Naive B cell (primary cell): ENCODE data around the gene HSD17B11. TPM values are rescaled to one million over a fixed set of nuclear protein-coding genes. Genes with fewer than 3 reads are reported as not detected.
"Not testable (repeated sequence)": the region's sequence is repeated elsewhere in the genome, so short reads cannot be mapped to it uniquely, and the experiment has no call there.

Source experiments
- ATAC-seq, 2 donors: fragments of 150-1000 bp; cut with Tn5 transposase; 2 replicates each; pipeline ENCODE4 v1.10.0; 2021; ENCODE audit warnings: low read depth in 2 of 2, mild to moderate bottlenecking in 2 of 2, moderate library complexity in 2 of 2
- DNase-seq: peaks from one replicate; pipeline ENCODE4 v3.0.0; 2022
- H3K27ac Mint-ChIP-seq, 6 donors: one replicate each; pipeline ENCODE4 v1.8.0; 2020 to 2022; ENCODE audit warnings: mild to moderate bottlenecking in 6 of 6, mixed read lengths in 6 of 6, moderate library complexity in 5 of 6, inconsistent platforms in 2 of 6
- H3K27me3 Mint-ChIP-seq, 3 donors: one replicate each; pipeline ENCODE4 v1.8.0; 2021 to 2022; ENCODE audit warnings: mixed read lengths in 3 of 3, mild to moderate bottlenecking in 1 of 3
- H3K36me3 Mint-ChIP-seq, 2 donors: one replicate each; pipeline ENCODE4 v1.8.0; 2020 to 2022; ENCODE audit warnings: mixed read lengths in 2 of 2, inconsistent platforms in 1 of 2, mild to moderate bottlenecking in 1 of 2
- H3K4me1 Mint-ChIP-seq, 3 donors: one replicate each; pipeline ENCODE4 v1.8.0; 2020 to 2022; ENCODE audit warnings: mixed read lengths in 3 of 3, inconsistent platforms in 1 of 3, mild to moderate bottlenecking in 1 of 3, moderate library complexity in 1 of 3
- H3K4me3 Mint-ChIP-seq, 8 donors: one replicate each; pipeline ENCODE4 v1.8.0; 2020 to 2022; ENCODE audit warnings: mild to moderate bottlenecking in 8 of 8, mixed read lengths in 8 of 8, moderate library complexity in 8 of 8, inconsistent platforms in 2 of 8
- H3K9me3 Mint-ChIP-seq, 7 donors: one replicate each; pipeline ENCODE4 v1.8.0; 2020 to 2022; ENCODE audit warnings: mixed read lengths in 7 of 7, mild to moderate bottlenecking in 5 of 7, inconsistent platforms in 2 of 7, moderate library complexity in 1 of 7
- polyA plus RNA-seq, 6 donors: library from polyadenylated mRNA; unstranded; fragments of 300-500 nt; fragmentation: Illumina TruSeq; gene quantifications; one replicate each; pipeline ENCODE4 v1.2.3, GENCODE V29; 2021; ENCODE audit warnings: low read depth in 6 of 6

The HSD17B11 gene
- polyA plus RNA-seq, 6 donors from 2014 or later: 67.9 to 116 (median 107) TPM

- Mint-ChIP-seq H3K27me3 (no peaks in the 10 kb centered on the region), H3K36me3 (peaks cover 39 to 61% of the 10 kb centered on the region in 2 donors), H3K27ac (peak overlapping the region in 1 of 6 donors; percentile 5), H3K9me3 (peaks cover 2 to 23% (median 4%) of the 10 kb centered on the region in 7 donors), H3K4me3 (no peak overlapping the region), H3K4me1 (peaks cover 0 to 3% (median 0%) of the 10 kb centered on the region in 3 donors)
- no peak for DNase-seq
- no peak for ATAC-seq
Measured at GRCh38 chr4:87339440-87339839, 51.5 kb downstream of the HSD17B11 start.

GRCh38 chr4:87337361-87337760, 53.6 kb downstream of the HSD17B11 start:
- DNase-seq (no peak), ATAC-seq (no peak)
- Mint-ChIP-seq H3K27ac (peak overlapping the region in 1 of 6 donors; percentile 63), H3K36me3 (peaks cover 52 to 61% of the 10 kb centered on the region in 2 donors), H3K4me1 (peaks cover 0 to 3% (median 0%) of the 10 kb centered on the region in 3 donors), H3K4me3 (peak overlapping the region in 1 of 8 donors; percentile 5), H3K9me3 (peaks cover 12 to 37% (median 23%) of the 10 kb centered on the region in 7 donors), H3K27me3 (no peaks in the 10 kb centered on the region)

GRCh38 chr4:87333267-87333666, 57.7 kb downstream of the HSD17B11 start:
- no peak for DNase-seq
- H3K4me1 Mint-ChIP-seq: no peaks in the 10 kb centered on the region
- H3K9me3 Mint-ChIP-seq: peaks cover 22 to 76% (median 56%) of the 10 kb centered on the region in 7 donors
- no peak overlapping the region for H3K4me3 Mint-ChIP-seq
- peak overlapping the region in 1 of 6 donors; percentile 3 for H3K27ac Mint-ChIP-seq
- H3K36me3 Mint-ChIP-seq: peaks cover 46 to 51% of the 10 kb centered on the region in 2 donors
- ATAC-seq: no peak
- no peaks in the 10 kb centered on the region for H3K27me3 Mint-ChIP-seq

GRCh38 chr4:87330761-87331160, 60.2 kb downstream of the HSD17B11 start:
- DNase-seq (no peak), ATAC-seq (no peak)
- H3K4me1 Mint-ChIP-seq: no peaks in the 10 kb centered on the region
- no peaks in the 10 kb centered on the region for H3K27me3 Mint-ChIP-seq
- H3K36me3 Mint-ChIP-seq: peaks cover 34 to 36% of the 10 kb centered on the region in 2 donors
- H3K4me3 Mint-ChIP-seq: no peak overlapping the region
- peak overlapping the region in 2 of 6 donors; percentile 50 to 58 for H3K27ac Mint-ChIP-seq
- H3K9me3 Mint-ChIP-seq: peaks cover 22 to 73% (median 56%) of the 10 kb centered on the region in 7 donors

- DNase-seq (no peak), ATAC-seq (no peak)
- H3K36me3 Mint-ChIP-seq: peaks cover 6 to 8% of the 10 kb centered on the region in 2 donors
- H3K27ac Mint-ChIP-seq: no peak overlapping the region
- H3K4me1 Mint-ChIP-seq: no peaks in the 10 kb centered on the region
- H3K9me3 Mint-ChIP-seq: peaks cover 8 to 40% (median 30%) of the 10 kb centered on the region in 7 donors
- H3K27me3 Mint-ChIP-seq: no peaks in the 10 kb centered on the region
- H3K4me3 Mint-ChIP-seq: no peak overlapping the region
Measured at GRCh38 chr4:87327136-87327535, 63.9 kb downstream of the HSD17B11 start.

GRCh38 chr4:87326460-87326859, 64.5 kb downstream of the HSD17B11 start:
- Mint-ChIP-seq H3K27me3 (no peaks in the 10 kb centered on the region), H3K9me3 (peaks cover 4 to 34% (median 23%) of the 10 kb centered on the region in 7 donors), H3K4me1 (no peaks in the 10 kb centered on the region), H3K27ac (no peak overlapping the region), H3K36me3 (peaks cover 0 to 5% of the 10 kb centered on the region in 2 donors), H3K4me3 (no peak overlapping the region)
- ATAC-seq (no peak), DNase-seq (no peak)

- DNase-seq (no peak), ATAC-seq (no peak)
- H3K36me3 Mint-ChIP-seq: no peaks in the 10 kb centered on the region
- no peaks in the 10 kb centered on the region for H3K4me1 Mint-ChIP-seq
- no peak within 1 kb of the TSS for H3K4me3 Mint-ChIP-seq
- H3K9me3 Mint-ChIP-seq: peaks cover 0 to 3% (median 0%) of the 10 kb centered on the region in 7 donors
- no peak within 1 kb of the TSS for H3K27ac Mint-ChIP-seq
- no peaks in the 10 kb centered on the region for H3K27me3 Mint-ChIP-seq
Measured at GRCh38 chr4:87322754-87323153, 68.2 kb downstream of the HSD17B11 start, which contains the start of gene HSD17B13. TSS of gene HSD17B13 (minus strand) at chr4:87322882. CDS start at chr4:87322841, 41 bp downstream.

GRCh38 chr4:87321888-87322287, 69.1 kb downstream of the HSD17B11 start:
- no peaks in the 10 kb centered on the region for H3K4me1 Mint-ChIP-seq
- no peak overlapping the region for H3K27ac Mint-ChIP-seq
- no peaks in the 10 kb centered on the region for H3K36me3 Mint-ChIP-seq
- H3K4me3 Mint-ChIP-seq: no peak overlapping the region
- DNase-seq: no peak
- H3K27me3 Mint-ChIP-seq: no peaks in the 10 kb centered on the region
- H3K9me3 Mint-ChIP-seq: no peaks in the 10 kb centered on the region
- no peak for ATAC-seq

- Mint-ChIP-seq H3K36me3 (no peaks in the 10 kb centered on the region), H3K4me3 (no peak overlapping the region), H3K27me3 (no peaks in the 10 kb centered on the region), H3K4me1 (no peaks in the 10 kb centered on the region), H3K27ac (no peak overlapping the region), H3K9me3 (no peaks in the 10 kb centered on the region)
- no peak for DNase-seq
- ATAC-seq: no peak
Measured at GRCh38 chr4:87317527-87317926, 73.5 kb downstream of the HSD17B11 start.

GRCh38 chr4:87316961-87317360, 74.0 kb downstream of the HSD17B11 start:
- no peaks in the 10 kb centered on the region for H3K36me3 Mint-ChIP-seq
- H3K27me3 Mint-ChIP-seq: no peaks in the 10 kb centered on the region
- no peak overlapping the region for H3K27ac Mint-ChIP-seq
- no peaks in the 10 kb centered on the region for H3K9me3 Mint-ChIP-seq
- H3K4me1 Mint-ChIP-seq: no peaks in the 10 kb centered on the region
- no peak overlapping the region for H3K4me3 Mint-ChIP-seq
- ATAC-seq (no peak), DNase-seq (no peak)

GRCh38 chr4:87315000-87315399, 76.0 kb downstream of the HSD17B11 start:
- DNase-seq, H3K27ac Mint-ChIP-seq, H3K36me3 Mint-ChIP-seq, H3K4me1 Mint-ChIP-seq, H3K4me3 Mint-ChIP-seq, H3K9me3 Mint-ChIP-seq, H3K27me3 Mint-ChIP-seq, ATAC-seq: not testable (repeated sequence)

- H3K27ac Mint-ChIP-seq: no peak overlapping the region
- H3K9me3 Mint-ChIP-seq: peaks cover 0 to 2% (median 0%) of the 10 kb centered on the region in 7 donors
- no peak overlapping the region for H3K4me3 Mint-ChIP-seq
- H3K27me3 Mint-ChIP-seq: no peaks in the 10 kb centered on the region
- H3K4me1 Mint-ChIP-seq: no peaks in the 10 kb centered on the region
- no peak for ATAC-seq
- peaks cover 0 to 4% of the 10 kb centered on the region in 2 donors for H3K36me3 Mint-ChIP-seq
- no peak for DNase-seq
Measured at GRCh38 chr4:87313756-87314155, 77.2 kb downstream of the HSD17B11 start.

- ATAC-seq: no peak
- no peak for DNase-seq
- H3K27ac Mint-ChIP-seq: no peak overlapping the region
- no peaks in the 10 kb centered on the region for H3K4me1 Mint-ChIP-seq
- H3K36me3 Mint-ChIP-seq: peaks cover 0 to 4% of the 10 kb centered on the region in 2 donors
- H3K27me3 Mint-ChIP-seq: no peaks in the 10 kb centered on the region
- peaks cover 0 to 2% (median 0%) of the 10 kb centered on the region in 7 donors for H3K9me3 Mint-ChIP-seq
- H3K4me3 Mint-ChIP-seq: no peak overlapping the region
Measured at GRCh38 chr4:87311684-87312083, 79.3 kb downstream of the HSD17B11 start.

GRCh38 chr4:87310691-87311335, 80.2 kb downstream of the HSD17B11 start:
- H3K27ac Mint-ChIP-seq: no peak overlapping the region
- H3K4me3 Mint-ChIP-seq: no peak overlapping the region
- H3K36me3 Mint-ChIP-seq: peaks cover 0 to 4% of the 10 kb centered on the region in 2 donors
- no peaks in the 10 kb centered on the region for H3K27me3 Mint-ChIP-seq
- ATAC-seq: no peak
- DNase-seq: no peak
- H3K4me1 Mint-ChIP-seq: no peaks in the 10 kb centered on the region
- H3K9me3 Mint-ChIP-seq: peaks cover 0 to 2% (median 0%) of the 10 kb centered on the region in 7 donors
